K562 (cell line): Measurements from ENCODE around the gene ADIPOR1. TPM values are rescaled to one million over a fixed set of nuclear protein-coding genes. Genes with fewer than 3 reads are reported as not detected.

Source experiments
- ARNT ChIP-seq, 2 experiments: fragments of 450-650 bp; IDR thresholded peaks; 2 replicates each; pipeline ENCODE4 v1.6.1; 2016; ENCODE audit warnings: mild to moderate bottlenecking in 1 of 2
- ETS2 ChIP-seq: IDR thresholded peaks from 2 replicates; pipeline ENCODE4 v1.6.1; 2016; ENCODE audit warnings: borderline replicate concordance, missing genetic modification characterization, mild to moderate bottlenecking, moderate library complexity, missing compliant biosample characterization; ENCODE audit not compliant: poor library complexity, severe bottlenecking
- ETV1 ChIP-seq: fragments of 450-650 bp; conservative IDR thresholded peaks from 2 replicates; pipeline ENCODE4 v1.6.1; 2016; ENCODE audit warnings: missing genetic modification characterization, control low read depth, low read depth, missing compliant biosample characterization
- FOXP1 ChIP-seq: sonication (generic); formaldehyde crosslinking; IDR thresholded peaks from 2 replicates; pipeline ENCODE4 v1.8.0; 2022; ENCODE audit warnings: mild to moderate bottlenecking, missing genetic modification reagents
- GABPA ChIP-seq: fragments of 200-800 bp; sonication (Bioruptor generic); conservative IDR thresholded peaks from 2 replicates; pipeline ENCODE4 v1.6.1; 2016; ENCODE audit warnings: low read depth, missing genetic modification characterization, missing compliant biosample characterization
- GATA2 ChIP-seq: sonication (generic); formaldehyde crosslinking; IDR thresholded peaks from 2 replicates; pipeline ENCODE4 v1.4.0; 2020; ENCODE audit warnings: mild to moderate bottlenecking, missing genetic modification reagents
- GATAD2A ChIP-seq: fragments of 450-650 bp; IDR thresholded peaks from 2 replicates; pipeline ENCODE4 v1.6.1; 2017
- HCFC1 ChIP-seq: IDR thresholded peaks from 2 replicates; pipeline ENCODE4 v1.6.1; 2012; ENCODE audit warnings: low read depth, low read length, improper control_type of control experiment
- HDAC2 ChIP-seq: fragments of 450-650 bp; IDR thresholded peaks from 2 replicates; pipeline ENCODE4 v1.6.1; 2016; ENCODE audit warnings: mild to moderate bottlenecking
- KHSRP ChIP-seq: fragments of 450-650 bp; IDR thresholded peaks from 2 replicates; pipeline ENCODE4 v1.6.1; 2017
- MIER1 ChIP-seq: fragments of 450-650 bp; IDR thresholded peaks from 2 replicates; pipeline ENCODE4 v1.6.1; 2016; ENCODE audit warnings: antibody characterized with exemption, mild to moderate bottlenecking, low read depth
- MITF ChIP-seq: IDR thresholded peaks from 2 replicates; pipeline ENCODE4 v1.6.1; 2014; ENCODE audit warnings: antibody characterized with exemption
- MTA3 ChIP-seq: fragments of 450-650 bp; formaldehyde crosslinking; IDR thresholded peaks from 2 replicates; pipeline ENCODE4 v1.6.1; 2017; ENCODE audit warnings: mild to moderate bottlenecking, borderline replicate concordance
- MYC ChIP-seq, 2 experiments: fragments of 250-450 bp in 1 of 2; sonication (Bioruptor Pico) in 1 of 2; IDR thresholded peaks; 2 replicates each; pipeline versions ENCODE4 v1.5.1 to v1.6.1; 2012 to 2021; ENCODE audit warnings: low read depth in 2 of 2, borderline replicate concordance in 1 of 2, improper control_type of control experiment in 1 of 2, low read length in 1 of 2, mild to moderate bottlenecking in 1 of 2, moderate library complexity in 1 of 2
- PHF20 ChIP-seq: fragments of 450-650 bp; IDR thresholded peaks from 2 replicates; pipeline ENCODE4 v1.6.1; 2018; ENCODE audit not compliant: partially characterized antibody
- PHF8 ChIP-seq: fragments of 200-600 bp; sonication (generic); IDR thresholded peaks from 2 replicates; pipeline ENCODE4 v1.6.1; 2012; ENCODE audit warnings: mixed run types, mild to moderate bottlenecking, inconsistent platforms, low read length, moderate library complexity, borderline replicate concordance
- PTTG1 ChIP-seq: fragments of 450-650 bp; IDR thresholded peaks from 2 replicates; pipeline ENCODE4 v1.6.1; 2016; ENCODE audit warnings: low read depth, mild to moderate bottlenecking, missing genetic modification characterization, missing compliant biosample characterization
- RAD21 ChIP-seq, 2 experiments: fragments of 250-450 bp in 1 of 2; fragments of 450-650 bp in 1 of 2; sonication (Bioruptor Pico) in 1 of 2; formaldehyde crosslinking in 1 of 2; IDR thresholded peaks in 1 of 2; conservative IDR thresholded peaks in 1 of 2; 2 replicates each; pipeline versions ENCODE4 v1.4.0 to v1.8.0; 2020 to 2022; ENCODE audit warnings: mild to moderate bottlenecking in 2 of 2, moderate library complexity in 1 of 2
- RBBP5 ChIP-seq: fragments of 200-600 bp; sonication (generic); IDR thresholded peaks from 2 replicates; pipeline ENCODE4 v1.6.1; 2012; ENCODE audit warnings: borderline replicate concordance, mild to moderate bottlenecking, low read length, control low read depth, inconsistent platforms; ENCODE audit not compliant: insufficient read depth, poor library complexity, severe bottlenecking
- SREBF1 ChIP-seq: fragments of 150-350 bp; IDR thresholded peaks from 2 replicates; pipeline ENCODE4 v1.6.1; 2014; ENCODE audit warnings: antibody characterized with exemption, low read depth, low read length, borderline replicate concordance
- TAF1 ChIP-seq: IDR thresholded peaks from 2 replicates; pipeline ENCODE4 v1.6.1; 2011; ENCODE audit warnings: mild to moderate bottlenecking, low read length, moderate library complexity; ENCODE audit not compliant: insufficient read depth, control insufficient read depth, severe bottlenecking; ENCODE audit errors: extremely low read depth
- TEAD1 ChIP-seq, 2 experiments: fragments of 450-650 bp in 1 of 2; sonication (generic) in 1 of 2; formaldehyde crosslinking; IDR thresholded peaks; 2 replicates each; pipeline versions ENCODE4 v1.4.0 to v1.8.0; 2020 to 2022; ENCODE audit warnings: mild to moderate bottlenecking in 2 of 2, missing genetic modification reagents in 1 of 2
- TRIM28 ChIP-seq: fragments of 450-650 bp; IDR thresholded peaks from 2 replicates; pipeline ENCODE4 v1.6.1; 2017
- ZBTB26 ChIP-seq: fragments of 450-650 bp; formaldehyde crosslinking; IDR thresholded peaks from 2 replicates; pipeline ENCODE4 v1.4.0; 2022; ENCODE audit warnings: missing genetic modification characterization
- ZNF830 ChIP-seq: fragments of 250-450 bp; sonication (Bioruptor Pico); IDR thresholded peaks from 2 replicates; pipeline ENCODE4 v1.5.0; 2021; ENCODE audit warnings: mild to moderate bottlenecking
- polyA plus RNA-seq, 8 experiments: library from polyadenylated mRNA; depleted of rRNA in 4 of 8; stranded (reverse) in 5 of 8; unstranded in 3 of 8; fragments of >200 nt; fragmentation: Nextera tagmentation in 2 of 8; fragmentation: Illumina TruSeq in 1 of 8; extraction: Ambion mirVana in 2 of 8; extraction: Trizol in 1 of 8; gene quantifications; 2 replicates each; pipeline versions ENCODE4 v1.2.1 to v1.2.3, GENCODE V29; 2011 to 2014; ENCODE audit warnings: inconsistent platforms in 1 of 8, missing spikeins in 1 of 8
- total RNA-seq, 7 experiments: library from RNA; depleted of rRNA in 6 of 7; stranded (reverse); fragments of >200 nt in 6 of 7; fragmentation: Illumina TruSeq in 2 of 7; extraction: Trizol in 2 of 7; gene quantifications; 2 replicates each; pipeline versions ENCODE4 v1.2.1 to v1.2.3, GENCODE V29; 2011 to 2021; ENCODE audit warnings: low replicate concordance in 1 of 7

Gene ADIPOR1
- total and polyA plus RNA-seq, 9 of the 15 experiments (the other 6 are each of a cell fraction or from before 2014, with no cell fraction given), result 29.0 to 217 (median 100) TPM

GRCh38 chr1:203006948-203007871, 49.1 kb upstream of the ADIPOR1 start, which contains the start of gene TMEM183A (continued):
- TF ChIP-seq ZNF830 (0 out of 2 replicates have a peak, but pooled peaks have one; percentile 6), PHF8 (peak; percentile 80), ETV1 (tag) (0 out of 2 replicates have a peak, but pooled peaks have one; percentile 3), RAD21 (CRISPR knock-in tag; conservative IDR thresholded peaks at IDR 0.05 in 1 of 2, IDR thresholded peaks at IDR 0.05 in 1 of 2) (no peak), PTTG1 (no peak), SREBF1 (no peak), TAF1 (peak; percentile 89), MYC (IDR thresholded peaks at IDR 0.05; ENCODE audit: low read depth, low read length) (peak; percentile 95), MYC (CRISPR knock-in tag; IDR thresholded peaks at IDR 0.05; ENCODE audit: borderline replicate concordance, low read depth) (peak; percentile 83; the same call in 1 of the 2 replicates), FOXP1 (peak; percentile 92), GABPA (tag) (peak; percentile 48; the same call in 1 of the 2 replicates), HDAC2 (peak; percentile 81; the same call in 1 of the 2 replicates), GATA2 (CRISPR knock-in tag) (0 out of 2 replicates have a peak, but pooled peaks have one; percentile 24), ETS2 (tag) (no peak), PHF20 (peak; percentile 92), MITF (no peak), GATAD2A (peak; percentile 36; the same call in 1 of the 2 replicates), RBBP5 (peak; percentile 77), TRIM28 (0 out of 2 replicates have a peak, but pooled peaks have one; percentile 19), HCFC1 (peak; percentile 84), MTA3 (peak; percentile 73; the same call in 1 of the 2 replicates), MIER1 (no peak), ARNT (IDR thresholded peaks at IDR 0.05) (peak in 1 of 2 experiments; percentile 58; a peak in 3 of 4 replicates), ZBTB26 (peak; percentile 22), KHSRP (peak; percentile 94), TEAD1 (CRISPR knock-in tag; IDR thresholded peaks at IDR 0.05) (peak; percentile 24 to 91; a peak in 2 of 4 replicates)
